ENCODE data around the gene IFIT1. TPM values are rescaled to one million over a fixed set of nuclear protein-coding genes. Genes with fewer than 3 reads are reported as not detected.
A peak's percentile ranks its signal among the peaks of the same experiment; 100 is the strongest.

The IFIT1 gene
- total RNA-seq, 3 donors from 2014 or later (not counting 1 experiment from before 2014, with no cell fraction given): 1.0 to 4.9 (median 2.7) TPM

GRCh38 chr10:89416465-89416864 is 24.0 kb downstream of the IFIT1 start:
- Mint-ChIP-seq H3K4me1 (peaks cover 44 to 48% of the 10 kb centered on the region in 2 donors), H3K9me3 (no peaks in the 10 kb centered on the region), H3K27me3 (ENCODE audit: low read depth in 2 of 2) (no peaks in the 10 kb centered on the region), H3K36me3 (no peaks in the 10 kb centered on the region), H3K27ac (peak overlapping the region; percentile 90 to 95), H3K4me3 (peak overlapping the region; percentile 92)
- Histone ChIP-seq H3K4me1 (ENCODE audit: control insufficient read depth, insufficient read depth, low read length) (peaks cover 22% of the 10 kb centered on the region), H3K27ac (ENCODE audit: low read length) (no peak overlapping the region), H3K36me3 (ENCODE audit: control insufficient read depth, insufficient read depth, low read length) (peaks cover 11% of the 10 kb centered on the region), H3K27me3 (ENCODE audit: control insufficient read depth, insufficient read depth, low read length) (no peaks in the 10 kb centered on the region), H3K4me3 (ENCODE audit: low read length) (no peak overlapping the region), H3K9me3 (ENCODE audit: control insufficient read depth, insufficient read depth, low read length) (no peaks in the 10 kb centered on the region)
- 100% methylated on average over 1 of the region's 1 CpG for WGBS (ENCODE audit: insufficient coverage)
- intact Hi-C loops (cut with micrococcal nuclease): loop anchor here (10.0 kb wide), 1 partner anchor 288 kb away; the partner anchor contains the start of gene KIF20B
- DNase-seq (peak in 1 of 2 donors; percentile 10), ATAC-seq (no peak)
- TF ChIP-seq, protein P1, sequence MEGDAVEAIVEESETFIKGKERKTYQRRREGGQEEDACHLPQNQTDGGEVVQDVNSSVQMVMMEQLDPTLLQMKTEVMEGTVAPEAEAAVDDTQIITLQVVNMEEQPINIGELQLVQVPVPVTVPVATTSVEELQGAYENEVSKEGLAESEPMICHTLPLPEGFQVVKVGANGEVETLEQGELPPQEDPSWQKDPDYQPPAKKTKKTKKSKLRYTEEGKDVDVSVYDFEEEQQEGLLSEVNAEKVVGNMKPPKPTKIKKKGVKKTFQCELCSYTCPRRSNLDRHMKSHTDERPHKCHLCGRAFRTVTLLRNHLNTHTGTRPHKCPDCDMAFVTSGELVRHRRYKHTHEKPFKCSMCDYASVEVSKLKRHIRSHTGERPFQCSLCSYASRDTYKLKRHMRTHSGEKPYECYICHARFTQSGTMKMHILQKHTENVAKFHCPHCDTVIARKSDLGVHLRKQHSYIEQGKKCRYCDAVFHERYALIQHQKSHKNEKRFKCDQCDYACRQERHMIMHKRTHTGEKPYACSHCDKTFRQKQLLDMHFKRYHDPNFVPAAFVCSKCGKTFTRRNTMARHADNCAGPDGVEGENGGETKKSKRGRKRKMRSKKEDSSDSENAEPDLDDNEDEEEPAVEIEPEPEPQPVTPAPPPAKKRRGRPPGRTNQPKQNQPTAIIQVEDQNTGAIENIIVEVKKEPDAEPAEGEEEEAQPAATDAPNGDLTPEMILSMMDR (IDR thresholded peaks at IDR 0.05): no peak

GRCh38 chr10:89419548-89419947 is 27.1 kb downstream of the IFIT1 start:
- Histone ChIP-seq H3K27ac (ENCODE audit: low read length) (no peak overlapping the region), H3K4me3 (ENCODE audit: low read length) (no peak overlapping the region), H3K36me3 (ENCODE audit: control insufficient read depth, insufficient read depth, low read length) (peaks cover 14% of the 10 kb centered on the region), H3K9me3 (ENCODE audit: control insufficient read depth, insufficient read depth, low read length) (no peaks in the 10 kb centered on the region), H3K27me3 (ENCODE audit: control insufficient read depth, insufficient read depth, low read length) (no peaks in the 10 kb centered on the region), H3K4me1 (ENCODE audit: control insufficient read depth, insufficient read depth, low read length) (peaks cover 12% of the 10 kb centered on the region)
- no CpG with 5 or more reads among the region's 3 CpGs for WGBS (ENCODE audit: insufficient coverage)
- ATAC-seq (no peak), DNase-seq (peak in 1 of 2 donors; percentile 70)
- intact Hi-C loops (cut with micrococcal nuclease): loop anchor here (10.0 kb wide), 1 partner anchor 285 kb away; the partner anchor contains the start of gene KIF20B
- Mint-ChIP-seq H3K4me3 (no peak overlapping the region), H3K27me3 (ENCODE audit: low read depth in 2 of 2) (no peaks in the 10 kb centered on the region), H3K4me1 (peaks cover 36 to 43% of the 10 kb centered on the region in 2 donors), H3K36me3 (no peaks in the 10 kb centered on the region), H3K27ac (peak overlapping the region; percentile 24 to 32), H3K9me3 (no peaks in the 10 kb centered on the region)
- TF ChIP-seq, protein P1 (IDR thresholded peaks at IDR 0.05): peak; percentile 26

- Histone ChIP-seq H3K4me1 (ENCODE audit: control insufficient read depth, insufficient read depth, low read length) (peaks cover 2% of the 10 kb centered on the region), H3K36me3 (ENCODE audit: control insufficient read depth, insufficient read depth, low read length) (peaks cover 14% of the 10 kb centered on the region), H3K27me3 (ENCODE audit: control insufficient read depth, insufficient read depth, low read length) (no peaks in the 10 kb centered on the region), H3K27ac (ENCODE audit: low read length) (no peak overlapping the region), H3K4me3 (ENCODE audit: low read length) (no peak overlapping the region), H3K9me3 (ENCODE audit: control insufficient read depth, insufficient read depth, low read length) (no peaks in the 10 kb centered on the region)
- H3K4me3 Mint-ChIP-seq: no peak overlapping the region
- H3K27ac Mint-ChIP-seq: peak overlapping the region; percentile 5 to 64
- peaks cover 26 to 33% of the 10 kb centered on the region in 2 donors for H3K4me1 Mint-ChIP-seq
- WGBS (ENCODE audit: insufficient coverage): 98% methylated on average over 2 of the region's 2 CpGs
- TF ChIP-seq, protein P1 (IDR thresholded peaks at IDR 0.05): no peak
- ATAC-seq: no peak
- DNase-seq: no peak
- no peaks in the 10 kb centered on the region for H3K36me3 Mint-ChIP-seq
- H3K9me3 Mint-ChIP-seq: no peaks in the 10 kb centered on the region
- intact Hi-C loops (cut with micrococcal nuclease): no loop called here
- H3K27me3 Mint-ChIP-seq (ENCODE audit: low read depth in 2 of 2): no peaks in the 10 kb centered on the region
These were observed 28.6 kb downstream of the IFIT1 start for GRCh38 chr10:89421018-89421476.

- Histone ChIP-seq H3K27me3 (ENCODE audit: control insufficient read depth, insufficient read depth, low read length) (no peaks in the 10 kb centered on the region), H3K4me3 (ENCODE audit: low read length) (no peak overlapping the region), H3K36me3 (ENCODE audit: control insufficient read depth, insufficient read depth, low read length) (peaks cover 6% of the 10 kb centered on the region), H3K4me1 (ENCODE audit: control insufficient read depth, insufficient read depth, low read length) (no peaks in the 10 kb centered on the region), H3K27ac (ENCODE audit: low read length) (no peak overlapping the region), H3K9me3 (ENCODE audit: control insufficient read depth, insufficient read depth, low read length) (no peaks in the 10 kb centered on the region)
- Mint-ChIP-seq H3K4me1 (peaks cover 0 to 11% of the 10 kb centered on the region in 2 donors), H3K27me3 (ENCODE audit: low read depth in 2 of 2) (peaks cover 0 to 6% of the 10 kb centered on the region in 2 donors), H3K4me3 (no peak overlapping the region), H3K27ac (no peak overlapping the region), H3K36me3 (no peaks in the 10 kb centered on the region), H3K9me3 (no peaks in the 10 kb centered on the region)
- TF ChIP-seq, protein P1 (IDR thresholded peaks at IDR 0.05): no peak
- ATAC-seq (no peak), DNase-seq (no peak)
- 90% methylated on average over 2 of the region's 5 CpGs for WGBS (ENCODE audit: insufficient coverage)
- intact Hi-C loops (cut with micrococcal nuclease): loop anchor here (5.0 kb wide), 1 partner anchor 137 kb away; no protein-coding TSS in a partner anchor
These were observed 32.6 kb downstream of the IFIT1 start for GRCh38 chr10:89425000-89425399.

Data from natural killer cell (primary cell).